GM23338 (cell line): ENCODE measurements around the gene CRMP1. TPM values are rescaled to one million over a fixed set of nuclear protein-coding genes. Genes with fewer than 3 reads are reported as not detected.

ENCODE experiments used
- EZH2phosphoT487 ChIP-seq: fragments of 200-600 bp; sonication (generic); IDR thresholded peaks from one replicate; pipeline ENCODE4 v1.8.1; 2018; ENCODE audit warnings: antibody characterized with exemption; ENCODE audit not compliant: unreplicated experiment
- NANOG ChIP-seq: IDR thresholded peaks from 2 replicates; pipeline ENCODE4 v1.6.1; 2016; ENCODE audit warnings: antibody characterized with exemption, borderline replicate concordance
- REST ChIP-seq: IDR thresholded peaks from one replicate; pipeline ENCODE4 v1.6.1; 2018; ENCODE audit warnings: antibody characterized with exemption; ENCODE audit not compliant: unreplicated experiment
- STAT1 ChIP-seq: IDR thresholded peaks from one replicate; pipeline ENCODE4 v1.6.1; 2016; ENCODE audit warnings: antibody characterized with exemption; ENCODE audit not compliant: unreplicated experiment
- polyA plus RNA-seq: library from polyadenylated mRNA; unstranded; fragments of >200 nt; fragmentation: Nextera tagmentation; extraction: Ambion mirVana; gene quantifications from 2 replicates; pipeline ENCODE4 v1.2.1, GENCODE V29; 2016
- total RNA-seq: library from RNA; depleted of rRNA; stranded (reverse); fragments of >200 nt; shearing (Covaris generic); gene quantifications from 2 replicates; pipeline ENCODE4 v1.2.3, GENCODE V29; 2014
- TF ChIP-seq, protein P1 (sequence below): fragments of 250-450 bp; sonication (Bioruptor Pico); IDR thresholded peaks from 2 replicates; pipeline ENCODE4 v1.5.0; 2020; ENCODE audit warnings: mild to moderate bottlenecking, moderate library complexity
- TF ChIP-seq, protein P2 (sequence below): IDR thresholded peaks from 2 replicates; pipeline ENCODE4 v1.6.1; 2016; ENCODE audit warnings: antibody characterized with exemption

The CRMP1 gene
- total and polyA plus RNA-seq, 2 experiments from 2014 or later, result 52.7 to 146 TPM

- TF ChIP-seq, protein P1, sequence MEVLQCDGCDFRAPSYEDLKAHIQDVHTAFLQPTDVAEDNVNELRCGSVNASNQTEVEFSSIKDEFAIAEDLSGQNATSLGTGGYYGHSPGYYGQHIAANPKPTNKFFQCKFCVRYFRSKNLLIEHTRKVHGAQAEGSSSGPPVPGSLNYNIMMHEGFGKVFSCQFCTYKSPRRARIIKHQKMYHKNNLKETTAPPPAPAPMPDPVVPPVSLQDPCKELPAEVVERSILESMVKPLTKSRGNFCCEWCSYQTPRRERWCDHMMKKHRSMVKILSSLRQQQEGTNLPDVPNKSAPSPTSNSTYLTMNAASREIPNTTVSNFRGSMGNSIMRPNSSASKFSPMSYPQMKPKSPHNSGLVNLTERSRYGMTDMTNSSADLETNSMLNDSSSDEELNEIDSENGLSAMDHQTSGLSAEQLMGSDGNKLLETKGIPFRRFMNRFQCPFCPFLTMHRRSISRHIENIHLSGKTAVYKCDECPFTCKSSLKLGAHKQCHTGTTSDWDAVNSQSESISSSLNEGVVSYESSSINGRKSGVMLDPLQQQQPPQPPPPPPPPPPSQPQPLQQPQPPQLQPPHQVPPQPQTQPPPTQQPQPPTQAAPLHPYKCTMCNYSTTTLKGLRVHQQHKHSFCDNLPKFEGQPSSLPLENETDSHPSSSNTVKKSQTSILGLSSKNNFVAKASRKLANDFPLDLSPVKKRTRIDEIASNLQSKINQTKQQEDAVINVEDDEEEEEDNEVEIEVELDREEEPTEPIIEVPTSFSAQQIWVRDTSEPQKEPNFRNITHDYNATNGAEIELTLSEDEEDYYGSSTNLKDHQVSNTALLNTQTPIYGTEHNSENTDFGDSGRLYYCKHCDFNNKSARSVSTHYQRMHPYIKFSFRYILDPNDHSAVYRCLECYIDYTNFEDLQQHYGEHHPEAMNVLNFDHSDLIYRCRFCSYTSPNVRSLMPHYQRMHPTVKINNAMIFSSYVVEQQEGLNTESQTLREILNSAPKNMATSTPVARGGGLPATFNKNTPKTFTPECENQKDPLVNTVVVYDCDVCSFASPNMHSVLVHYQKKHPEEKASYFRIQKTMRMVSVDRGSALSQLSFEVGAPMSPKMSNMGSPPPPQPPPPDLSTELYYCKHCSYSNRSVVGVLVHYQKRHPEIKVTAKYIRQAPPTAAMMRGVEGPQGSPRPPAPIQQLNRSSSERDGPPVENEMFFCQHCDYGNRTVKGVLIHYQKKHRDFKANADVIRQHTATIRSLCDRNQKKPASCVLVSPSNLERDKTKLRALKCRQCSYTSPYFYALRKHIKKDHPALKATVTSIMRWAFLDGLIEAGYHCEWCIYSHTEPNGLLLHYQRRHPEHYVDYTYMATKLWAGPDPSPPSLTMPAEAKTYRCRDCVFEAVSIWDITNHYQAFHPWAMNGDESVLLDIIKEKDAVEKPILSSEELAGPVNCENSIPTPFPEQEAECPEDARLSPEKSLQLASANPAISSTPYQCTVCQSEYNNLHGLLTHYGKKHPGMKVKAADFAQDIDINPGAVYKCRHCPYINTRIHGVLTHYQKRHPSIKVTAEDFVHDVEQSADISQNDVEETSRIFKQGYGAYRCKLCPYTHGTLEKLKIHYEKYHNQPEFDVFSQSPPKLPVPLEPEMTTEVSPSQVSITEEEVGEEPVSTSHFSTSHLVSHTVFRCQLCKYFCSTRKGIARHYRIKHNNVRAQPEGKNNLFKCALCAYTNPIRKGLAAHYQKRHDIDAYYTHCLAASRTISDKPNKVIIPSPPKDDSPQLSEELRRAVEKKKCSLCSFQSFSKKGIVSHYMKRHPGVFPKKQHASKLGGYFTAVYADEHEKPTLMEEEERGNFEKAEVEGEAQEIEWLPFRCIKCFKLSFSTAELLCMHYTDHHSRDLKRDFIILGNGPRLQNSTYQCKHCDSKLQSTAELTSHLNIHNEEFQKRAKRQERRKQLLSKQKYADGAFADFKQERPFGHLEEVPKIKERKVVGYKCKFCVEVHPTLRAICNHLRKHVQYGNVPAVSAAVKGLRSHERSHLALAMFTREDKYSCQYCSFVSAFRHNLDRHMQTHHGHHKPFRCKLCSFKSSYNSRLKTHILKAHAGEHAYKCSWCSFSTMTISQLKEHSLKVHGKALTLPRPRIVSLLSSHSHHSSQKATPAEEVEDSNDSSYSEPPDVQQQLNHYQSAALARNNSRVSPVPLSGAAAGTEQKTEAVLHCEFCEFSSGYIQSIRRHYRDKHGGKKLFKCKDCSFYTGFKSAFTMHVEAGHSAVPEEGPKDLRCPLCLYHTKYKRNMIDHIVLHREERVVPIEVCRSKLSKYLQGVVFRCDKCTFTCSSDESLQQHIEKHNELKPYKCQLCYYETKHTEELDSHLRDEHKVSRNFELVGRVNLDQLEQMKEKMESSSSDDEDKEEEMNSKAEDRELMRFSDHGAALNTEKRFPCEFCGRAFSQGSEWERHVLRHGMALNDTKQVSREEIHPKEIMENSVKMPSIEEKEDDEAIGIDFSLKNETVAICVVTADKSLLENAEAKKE (CRISPR knock-in tag), result no peak
- TF ChIP-seq EZH2phosphoT487, result no peak
- TF ChIP-seq, protein P2, sequence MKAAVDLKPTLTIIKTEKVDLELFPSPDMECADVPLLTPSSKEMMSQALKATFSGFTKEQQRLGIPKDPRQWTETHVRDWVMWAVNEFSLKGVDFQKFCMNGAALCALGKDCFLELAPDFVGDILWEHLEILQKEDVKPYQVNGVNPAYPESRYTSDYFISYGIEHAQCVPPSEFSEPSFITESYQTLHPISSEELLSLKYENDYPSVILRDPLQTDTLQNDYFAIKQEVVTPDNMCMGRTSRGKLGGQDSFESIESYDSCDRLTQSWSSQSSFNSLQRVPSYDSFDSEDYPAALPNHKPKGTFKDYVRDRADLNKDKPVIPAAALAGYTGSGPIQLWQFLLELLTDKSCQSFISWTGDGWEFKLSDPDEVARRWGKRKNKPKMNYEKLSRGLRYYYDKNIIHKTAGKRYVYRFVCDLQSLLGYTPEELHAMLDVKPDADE, result no peak
- TF ChIP-seq REST, result no peak
- TF ChIP-seq STAT1, result no peak
- TF ChIP-seq NANOG, result no peak
These were observed 31.7 kb upstream of the CRMP1 start (continued) for GRCh38 chr4:5924461-5925125.
